PC-9 (cell line): ENCODE results near the gene RBBP9. TPM values are rescaled to one million over a fixed set of nuclear protein-coding genes. Genes with fewer than 3 reads are reported as not detected.

Experiments used
- BruUV-seq: library from RNA; stranded (reverse); fragments of 400-500 nt; replicated peaks from 2 replicates; lab custom pipeline; 2021; lab: Mats Ljungman, UMichigan
- CTCF ChIA-PET: fragments of 300-600 bp; sonication (Branson Sonifier 250); formaldehyde crosslinking; loops from one replicate; lab custom pipeline; 2022; ENCODE audit warnings: antibody characterized with exemption; lab: Charles Lee
- POLR2A ChIA-PET: fragments of 300-600 bp; sonication (Branson Sonifier 250); formaldehyde crosslinking; loops from one replicate; lab custom pipeline; 2022; ENCODE audit warnings: antibody characterized with exemption; ENCODE audit not compliant: unreplicated experiment; lab: Charles Lee
- DNase-seq, 2 experiments: peaks; one replicate each; pipeline versions ENCODE4 v3.0.0 to v3.0.0-alpha.2; 2015 to 2022; ENCODE audit warnings: mixed read lengths in 1 of 2
- H2AFZ ChIP-seq: fragments of 200-600 bp; sonication (generic); 2 replicates; pipeline ENCODE4 v1.8.1; 2017; ENCODE audit warnings: antibody characterized with exemption
- H3F3A ChIP-seq: fragments of 200-600 bp; sonication (generic); 2 replicates; pipeline ENCODE4 v1.8.1; 2017; ENCODE audit warnings: antibody characterized with exemption, mild to moderate bottlenecking, low read depth; ENCODE audit not compliant: insufficient read depth
- H3K27ac ChIP-seq: fragments of 200-600 bp; sonication (generic); 2 replicates; pipeline ENCODE4 v1.6.1; 2016; ENCODE audit warnings: mixed run types
- H3K27me3 ChIP-seq: fragments of 200-600 bp; sonication (generic); 2 replicates; pipeline ENCODE4 v1.6.1; 2016; ENCODE audit warnings: low read depth, mixed run types; ENCODE audit not compliant: insufficient read depth
- H3K36me3 ChIP-seq: fragments of 200-600 bp; sonication (generic); 2 replicates; pipeline ENCODE4 v1.6.1; 2016; ENCODE audit warnings: low read depth, mixed run types
- H3K4me1 ChIP-seq: fragments of 200-600 bp; sonication (generic); replicated peaks from 2 replicates; pipeline ENCODE4 v1.6.1; 2016; ENCODE audit warnings: mixed run types; ENCODE audit not compliant: insufficient read depth
- H3K4me2 ChIP-seq: fragments of 200-600 bp; sonication (generic); 2 replicates; pipeline ENCODE4 v1.6.1; 2017; ENCODE audit warnings: mixed run types
- H3K4me3 ChIP-seq: fragments of 200-600 bp; sonication (generic); 2 replicates; pipeline ENCODE4 v1.6.1; 2016; ENCODE audit warnings: mixed run types
- H3K79me2 ChIP-seq: fragments of 200-600 bp; sonication (generic); 2 replicates; pipeline ENCODE4 v1.6.1; 2017; ENCODE audit warnings: low read depth, mixed run types
- H3K9me2 ChIP-seq: fragments of 200-600 bp; sonication (generic); 2 replicates; pipeline ENCODE4 v1.8.1; 2017; ENCODE audit warnings: mild to moderate bottlenecking; ENCODE audit not compliant: insufficient read depth
- H3K9me3 ChIP-seq: fragments of 200-600 bp; sonication (generic); 2 replicates; pipeline ENCODE4 v1.8.1; 2016; ENCODE audit warnings: low read depth; ENCODE audit not compliant: insufficient read depth
- H4K20me1 ChIP-seq: fragments of 200-600 bp; sonication (generic); 2 replicates; pipeline ENCODE4 v1.8.1; 2017; ENCODE audit not compliant: insufficient read depth
- EZH2 ChIP-seq: fragments of 200-600 bp; sonication (generic); IDR thresholded peaks from 2 replicates; pipeline ENCODE4 v1.8.0; 2017; ENCODE audit warnings: antibody characterized with exemption, low read depth
- intact Hi-C: fragments of 100-400 bp; cut with micrococcal nuclease; formaldehyde crosslinking; loops from one replicate; pipeline ENCODE4 v1.10.0; 2022; ENCODE audit not compliant: unreplicated experiment
- total RNA-seq: library from RNA; stranded (reverse); gene quantifications from 2 replicates; pipeline ENCODE4 v1.2.3, GENCODE V29; 2021
- TF ChIP-seq, protein P1 (sequence below): fragments of 200-600 bp; sonication (generic); conservative IDR thresholded peaks from 2 replicates; pipeline ENCODE4 v1.6.1; 2017; ENCODE audit warnings: mixed run types, antibody characterized with exemption, mild to moderate bottlenecking, moderate library complexity

Gene RBBP9
- total RNA-seq, 1 experiment from 2014 or later, result 29.5 TPM

DNA sequence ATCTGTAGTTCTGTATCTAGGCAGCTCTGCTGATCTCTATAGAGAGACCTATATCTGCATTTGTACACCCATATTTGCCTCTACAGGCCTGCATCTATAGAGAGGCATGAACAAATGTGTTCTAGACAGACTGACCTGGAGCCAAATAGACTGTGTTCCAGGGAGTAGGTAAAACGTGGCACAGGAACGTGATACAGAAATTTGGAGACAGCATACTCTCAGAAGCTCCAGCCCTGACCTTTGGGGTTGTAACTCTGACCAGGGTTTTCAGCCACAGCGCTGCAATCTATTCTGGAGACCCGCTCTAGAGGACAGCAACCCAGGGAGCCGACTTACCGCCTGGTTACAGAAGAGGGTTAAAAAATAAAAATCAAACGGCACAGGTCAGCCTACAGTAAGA lies 983 bp downstream of the RBBP9 start:
- Histone ChIP-seq H3K9me2 (no peaks in the 10 kb centered on the region), H4K20me1 (no peaks in the 10 kb centered on the region), H3K4me3 (peak overlapping the region; percentile 85; the same call in 1 of the 2 replicates), H3F3A (no peaks in the 10 kb centered on the region), H2AFZ (peak overlapping the region; percentile 95), H3K79me2 (no peaks in the 10 kb centered on the region; the same call in 1 of the 2 replicates), H3K4me2 (peak overlapping the region; percentile 84), H3K9me3 (no peaks in the 10 kb centered on the region), H3K27ac (no peak overlapping the region), H3K36me3 (0 out of 2 replicates have a peak, but pooled peaks cover 3% of the 10 kb centered on the region), H3K4me1 (0 out of 2 replicates have a peak, but pooled peaks cover 10% of the 10 kb centered on the region), H3K27me3 (no peaks in the 10 kb centered on the region)
- DNase-seq, result no peak
- intact Hi-C loops, result loop anchor here (2.0 to 10.0 kb wide), 2 partner anchors 29 to 299 kb away; partner anchors contain the start of genes DZANK1 and POLR3F
- ChIA-PET CTCF (interaction anchor here (0.6 to 2.0 kb wide), 2 partner anchors 11 to 20 kb away, joined by 6 to 8 read pairs; partner anchors contain the start of gene SEC23B), POLR2A (interaction anchor here (0.8 kb wide), 1 partner anchor 11 kb away, joined by 3 read pairs; no protein-coding TSS in a partner anchor)
- TSS peak; percentile 49 for BruUV-seq
- no peak for TF ChIP-seq EZH2
- TF ChIP-seq, protein P1, sequence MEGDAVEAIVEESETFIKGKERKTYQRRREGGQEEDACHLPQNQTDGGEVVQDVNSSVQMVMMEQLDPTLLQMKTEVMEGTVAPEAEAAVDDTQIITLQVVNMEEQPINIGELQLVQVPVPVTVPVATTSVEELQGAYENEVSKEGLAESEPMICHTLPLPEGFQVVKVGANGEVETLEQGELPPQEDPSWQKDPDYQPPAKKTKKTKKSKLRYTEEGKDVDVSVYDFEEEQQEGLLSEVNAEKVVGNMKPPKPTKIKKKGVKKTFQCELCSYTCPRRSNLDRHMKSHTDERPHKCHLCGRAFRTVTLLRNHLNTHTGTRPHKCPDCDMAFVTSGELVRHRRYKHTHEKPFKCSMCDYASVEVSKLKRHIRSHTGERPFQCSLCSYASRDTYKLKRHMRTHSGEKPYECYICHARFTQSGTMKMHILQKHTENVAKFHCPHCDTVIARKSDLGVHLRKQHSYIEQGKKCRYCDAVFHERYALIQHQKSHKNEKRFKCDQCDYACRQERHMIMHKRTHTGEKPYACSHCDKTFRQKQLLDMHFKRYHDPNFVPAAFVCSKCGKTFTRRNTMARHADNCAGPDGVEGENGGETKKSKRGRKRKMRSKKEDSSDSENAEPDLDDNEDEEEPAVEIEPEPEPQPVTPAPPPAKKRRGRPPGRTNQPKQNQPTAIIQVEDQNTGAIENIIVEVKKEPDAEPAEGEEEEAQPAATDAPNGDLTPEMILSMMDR, result no peak

DNA sequence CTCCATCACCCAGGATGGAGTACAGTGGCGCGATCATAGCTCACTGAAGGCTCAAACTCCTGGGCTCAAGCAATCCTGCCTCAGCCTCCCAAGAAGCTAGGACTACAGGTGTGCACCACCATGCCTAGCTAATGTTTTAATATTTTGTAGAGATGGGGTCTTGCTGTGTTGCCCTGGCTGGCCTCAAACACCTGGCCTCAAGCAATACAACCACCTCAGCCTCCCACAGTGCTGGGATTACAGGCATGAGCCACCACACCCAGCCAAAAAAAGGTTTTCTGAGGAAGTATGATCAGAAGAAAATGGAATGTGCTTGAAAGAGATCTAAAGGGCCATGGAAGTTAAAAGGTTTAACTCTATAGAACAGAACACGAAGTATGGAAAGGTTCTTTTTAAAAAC lies 8.7 kb downstream of the RBBP9 start:
- intact Hi-C loops, result no loop called here
- no TSS peak for BruUV-seq
- peaks cover 3% of the 10 kb centered on the region; the same call in 1 of the 2 replicates for H3K36me3 ChIP-seq
- H3K4me3 ChIP-seq, result no peak overlapping the region
- ChIA-PET CTCF (no interaction called here), POLR2A (no interaction called here)
- TF ChIP-seq, protein P1, result no peak
- no peak for TF ChIP-seq EZH2
- H3K4me2 ChIP-seq, result no peak overlapping the region
- H4K20me1 ChIP-seq, result no peaks in the 10 kb centered on the region
- no peaks in the 10 kb centered on the region for H3K4me1 ChIP-seq
- H2AFZ ChIP-seq, result no peak overlapping the region
- no peak for DNase-seq
- H3K79me2 ChIP-seq, result no peaks in the 10 kb centered on the region
- H3K27ac ChIP-seq, result no peak overlapping the region
- no peaks in the 10 kb centered on the region for H3K9me3 ChIP-seq
- no peaks in the 10 kb centered on the region for H3K27me3 ChIP-seq
- peaks cover 4% of the 10 kb centered on the region; the same call in 1 of the 2 replicates for H3F3A ChIP-seq
- H3K9me2 ChIP-seq, result no peaks in the 10 kb centered on the region

DNA sequence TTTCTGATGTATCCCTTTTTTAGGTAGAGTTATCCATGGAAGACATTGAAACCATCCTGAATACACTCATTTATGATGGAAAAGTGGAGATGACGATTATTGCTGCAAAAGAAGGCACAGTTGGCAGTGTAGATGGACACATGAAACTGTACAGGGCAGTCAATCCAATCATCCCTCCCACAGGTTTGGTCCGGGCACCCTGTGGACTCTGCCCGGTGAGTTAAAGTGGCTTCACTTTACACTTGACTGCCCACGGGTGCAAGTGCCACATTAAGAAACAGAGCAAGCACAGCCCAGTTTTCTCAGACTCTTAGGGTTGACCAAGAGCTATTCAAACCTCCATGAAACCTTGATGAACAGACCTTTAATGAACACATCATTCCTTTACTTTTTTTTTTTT lies 15.4 kb downstream of the RBBP9 start:
- no peak overlapping the region for H3K27ac ChIP-seq
- POLR2A ChIA-PET, result no interaction called here

More for the DNA sequence above, 15.4 kb downstream of the RBBP9 start:
- Histone ChIP-seq H3K27me3 (no peaks in the 10 kb centered on the region), H3K9me2 (no peaks in the 10 kb centered on the region), H3K9me3 (no peaks in the 10 kb centered on the region), H3F3A (peaks cover 4% of the 10 kb centered on the region; the same call in 1 of the 2 replicates), H4K20me1 (no peaks in the 10 kb centered on the region; the same call in 1 of the 2 replicates), H3K4me3 (no peak overlapping the region), H2AFZ (no peak overlapping the region), H3K36me3 (0 out of 2 replicates have a peak, but pooled peaks cover 3% of the 10 kb centered on the region), H3K4me1 (no peaks in the 10 kb centered on the region), H3K79me2 (no peaks in the 10 kb centered on the region), H3K4me2 (no peak overlapping the region)
- CTCF ChIA-PET, result no interaction called here
- intact Hi-C loops, result no loop called here
- DNase-seq, result no peak
- TF ChIP-seq, protein P1, result no peak
- TF ChIP-seq EZH2, result no peak
- BruUV-seq, result no TSS peak
